ENCODE data around the gene ZFTA.

GRCh38 chr11:63813563-63814382, 45.2 kb upstream of the ZFTA start:
- no peak for TF ChIP-seq CTCF (IDR thresholded peaks at IDR 0.05 in 8 of 11, conservative IDR thresholded peaks at IDR 0.05 in 3 of 11)
- TF ChIP-seq POLR2AphosphoS5 (IDR thresholded peaks at IDR 0.05), result peak in 2 of 3 donors; percentile 40 to 47
- no peak for TF ChIP-seq POLR2A (IDR thresholded peaks at IDR 0.05)

Measured in spleen (tissue), 7 donors.